ENCODE data around the gene DPP7.

DPP7 gene

GRCh38 chr9:137076636-137077009, 37.9 kb downstream of the DPP7 start:
- Histone ChIP-seq H3K27me3 (ENCODE audit: insufficient read depth, low read length, poor library complexity, severe bottlenecking) (no peaks in the 10 kb centered on the region), H2AFZ (ENCODE audit: low read length) (no peak overlapping the region), H3K79me2 (ENCODE audit: insufficient read depth, low read length) (peaks cover 6% of the 10 kb centered on the region; the same call in 1 of the 2 replicates), H3K36me3 (ENCODE audit: insufficient read depth, low read length) (no peaks in the 10 kb centered on the region), H3F3A (ENCODE audit: low read depth) (no peaks in the 10 kb centered on the region), H3K9ac (ENCODE audit: low read depth, low read length, poor library complexity, severe bottlenecking) (peak overlapping the region; percentile 7), H3K9me3 (ENCODE audit: insufficient read depth, low read depth, low read length) (no peaks in the 10 kb centered on the region), H3K4me3 (ENCODE audit: low read length, poor library complexity, severe bottlenecking) (no peak overlapping the region), H3K4me1 (ENCODE audit: insufficient read depth, low read length, poor library complexity, severe bottlenecking) (no peaks in the 10 kb centered on the region), H3K4me2 (ENCODE audit: low read depth, low read length, poor library complexity, severe bottlenecking) (peak overlapping the region; percentile 18), H4K20me1 (ENCODE audit: insufficient read depth, low read length, poor library complexity, severe bottlenecking) (peaks cover 5% of the 10 kb centered on the region), H3K9me2 (replicated peaks; ENCODE audit: low read depth, low read length) (no peaks in the 10 kb centered on the region)
- no peak for TF ChIP-seq EZH2phosphoT487 (IDR thresholded peaks at IDR 0.05; ENCODE audit: borderline replicate concordance)
- TF ChIP-seq, protein P1, sequence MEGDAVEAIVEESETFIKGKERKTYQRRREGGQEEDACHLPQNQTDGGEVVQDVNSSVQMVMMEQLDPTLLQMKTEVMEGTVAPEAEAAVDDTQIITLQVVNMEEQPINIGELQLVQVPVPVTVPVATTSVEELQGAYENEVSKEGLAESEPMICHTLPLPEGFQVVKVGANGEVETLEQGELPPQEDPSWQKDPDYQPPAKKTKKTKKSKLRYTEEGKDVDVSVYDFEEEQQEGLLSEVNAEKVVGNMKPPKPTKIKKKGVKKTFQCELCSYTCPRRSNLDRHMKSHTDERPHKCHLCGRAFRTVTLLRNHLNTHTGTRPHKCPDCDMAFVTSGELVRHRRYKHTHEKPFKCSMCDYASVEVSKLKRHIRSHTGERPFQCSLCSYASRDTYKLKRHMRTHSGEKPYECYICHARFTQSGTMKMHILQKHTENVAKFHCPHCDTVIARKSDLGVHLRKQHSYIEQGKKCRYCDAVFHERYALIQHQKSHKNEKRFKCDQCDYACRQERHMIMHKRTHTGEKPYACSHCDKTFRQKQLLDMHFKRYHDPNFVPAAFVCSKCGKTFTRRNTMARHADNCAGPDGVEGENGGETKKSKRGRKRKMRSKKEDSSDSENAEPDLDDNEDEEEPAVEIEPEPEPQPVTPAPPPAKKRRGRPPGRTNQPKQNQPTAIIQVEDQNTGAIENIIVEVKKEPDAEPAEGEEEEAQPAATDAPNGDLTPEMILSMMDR (conservative IDR thresholded peaks at IDR 0.05; ENCODE audit: low read length): no peak

DNA sequence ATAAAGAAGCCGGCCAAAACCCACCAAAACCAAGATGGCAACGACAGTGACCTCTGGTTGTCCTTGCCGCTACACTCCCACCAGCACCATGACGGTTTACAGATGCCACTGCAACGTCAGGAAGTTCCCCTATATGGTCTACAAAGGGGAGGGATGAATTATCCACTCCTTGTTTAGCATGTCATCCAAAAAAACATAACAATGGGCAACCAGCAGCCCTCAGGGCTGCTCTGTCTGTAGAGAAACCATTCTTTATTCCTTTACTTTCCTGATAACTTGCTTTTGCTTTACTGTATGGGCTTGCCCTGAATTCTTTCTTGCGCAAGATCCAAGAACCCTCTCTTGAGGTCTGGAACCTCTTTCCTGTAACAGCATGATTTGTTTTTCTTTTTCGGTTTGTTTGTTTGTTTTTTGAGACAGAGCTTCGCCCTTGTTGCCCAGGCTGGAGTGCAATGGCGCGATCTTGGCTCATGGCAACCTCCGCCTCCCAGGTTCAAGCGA, 39.2 kb downstream of the DPP7 start:
- Histone ChIP-seq H3K4me3 (ENCODE audit: low read length, poor library complexity, severe bottlenecking) (no peak overlapping the region), H3K4me1 (ENCODE audit: insufficient read depth, low read length, poor library complexity, severe bottlenecking) (peaks cover 10% of the 10 kb centered on the region), H3F3A (ENCODE audit: low read depth) (no peaks in the 10 kb centered on the region), H3K9me3 (ENCODE audit: insufficient read depth, low read depth, low read length) (no peaks in the 10 kb centered on the region), H3K9me2 (replicated peaks; ENCODE audit: low read depth, low read length) (no peaks in the 10 kb centered on the region), H4K20me1 (ENCODE audit: insufficient read depth, low read length, poor library complexity, severe bottlenecking) (peaks cover 5% of the 10 kb centered on the region), H3K79me2 (ENCODE audit: insufficient read depth, low read length) (peaks cover 16% of the 10 kb centered on the region; the same call in 1 of the 2 replicates), H3K4me2 (ENCODE audit: low read depth, low read length, poor library complexity, severe bottlenecking) (no peak overlapping the region), H3K9ac (ENCODE audit: low read depth, low read length, poor library complexity, severe bottlenecking) (no peak overlapping the region), H2AFZ (ENCODE audit: low read length) (no peak overlapping the region), H3K36me3 (ENCODE audit: insufficient read depth, low read length) (no peaks in the 10 kb centered on the region), H3K27me3 (ENCODE audit: insufficient read depth, low read length, poor library complexity, severe bottlenecking) (no peaks in the 10 kb centered on the region)
- no peak for TF ChIP-seq EZH2phosphoT487 (IDR thresholded peaks at IDR 0.05; ENCODE audit: borderline replicate concordance)
- TF ChIP-seq, protein P1 (conservative IDR thresholded peaks at IDR 0.05; ENCODE audit: low read length): no peak

DNA sequence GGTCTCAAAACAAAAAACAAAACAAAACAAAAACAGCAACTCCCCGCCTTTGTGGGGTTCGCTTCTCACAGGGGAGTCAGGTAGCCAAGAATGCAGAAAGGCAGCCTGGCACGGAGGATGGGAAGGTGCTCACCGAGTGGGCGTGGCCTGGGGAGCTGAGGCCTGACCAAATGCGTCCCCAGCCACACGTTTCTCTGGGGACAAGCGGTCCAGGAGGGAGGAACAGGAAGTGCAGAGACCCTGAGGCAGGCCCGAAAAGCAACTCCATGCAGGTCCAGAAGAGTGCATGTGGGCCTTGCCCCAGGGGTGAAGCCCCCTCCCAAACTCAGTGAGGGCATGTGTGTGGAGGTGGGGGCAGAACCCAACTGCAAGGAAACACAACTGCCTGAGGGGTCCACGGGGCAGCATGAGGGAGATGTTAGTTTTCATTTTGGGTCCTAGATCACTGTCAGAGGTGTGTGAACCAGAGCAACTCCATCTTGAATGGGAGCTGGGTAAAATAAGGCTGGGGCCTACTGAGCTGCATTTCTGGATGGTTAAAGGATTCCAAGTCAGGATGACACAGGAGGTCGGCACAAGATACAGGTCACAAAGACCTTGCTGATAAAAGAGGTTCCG, 39.8 kb downstream of the DPP7 start:
- Histone ChIP-seq H4K20me1 (ENCODE audit: insufficient read depth, low read length, poor library complexity, severe bottlenecking) (peaks cover 5% of the 10 kb centered on the region), H3K9me2 (replicated peaks; ENCODE audit: low read depth, low read length) (no peaks in the 10 kb centered on the region), H3K4me1 (ENCODE audit: insufficient read depth, low read length, poor library complexity, severe bottlenecking) (peaks cover 10% of the 10 kb centered on the region), H3F3A (ENCODE audit: low read depth) (no peaks in the 10 kb centered on the region), H3K36me3 (ENCODE audit: insufficient read depth, low read length) (no peaks in the 10 kb centered on the region), H3K4me2 (ENCODE audit: low read depth, low read length, poor library complexity, severe bottlenecking) (no peak overlapping the region), H3K9ac (ENCODE audit: low read depth, low read length, poor library complexity, severe bottlenecking) (no peak overlapping the region), H2AFZ (ENCODE audit: low read length) (no peak overlapping the region), H3K79me2 (ENCODE audit: insufficient read depth, low read length) (peaks cover 22% of the 10 kb centered on the region), H3K9me3 (ENCODE audit: insufficient read depth, low read depth, low read length) (no peaks in the 10 kb centered on the region), H3K4me3 (ENCODE audit: low read length, poor library complexity, severe bottlenecking) (no peak overlapping the region), H3K27me3 (ENCODE audit: insufficient read depth, low read length, poor library complexity, severe bottlenecking) (no peaks in the 10 kb centered on the region)
- TF ChIP-seq EZH2phosphoT487 (IDR thresholded peaks at IDR 0.05; ENCODE audit: borderline replicate concordance): no peak
- TF ChIP-seq, protein P1 (conservative IDR thresholded peaks at IDR 0.05; ENCODE audit: low read length): no peak

Measured in Loucy (cell line).